ENCODE data around the gene SYCE3. TPM values are rescaled to one million over a fixed set of nuclear protein-coding genes. Genes with fewer than 3 reads are reported as not detected.
"Not testable (repeated sequence)": the region's sequence is repeated elsewhere in the genome, so short reads cannot be mapped to it uniquely, and the experiment has no call there.

Gene SYCE3
- total RNA-seq, 1 experiment from 2014 or later, result not detected

GRCh38 chr22:50520826-50521453 lies 41.8 kb downstream of the SYCE3 start:
- no TSS peak for BruUV-seq (replicated peaks)
- CTCF ChIA-PET, result no interaction called here
- Histone ChIP-seq H3K4me3 (ENCODE audit: low read depth, low read length, poor library complexity, severe bottlenecking) (no peak overlapping the region), H3K27me3 (replicated peaks; ENCODE audit: insufficient read depth, low read depth, low read length, poor library complexity) (no peaks in the 10 kb centered on the region), H3K9me3 (ENCODE audit: low read depth, low read length, poor library complexity, severe bottlenecking) (no peaks in the 10 kb centered on the region), H3K36me3 (ENCODE audit: insufficient read depth, low read length, poor library complexity, severe bottlenecking) (peaks cover 72% of the 10 kb centered on the region), H3K4me1 (ENCODE audit: insufficient read depth, low read length, poor library complexity, severe bottlenecking) (peaks cover 9% of the 10 kb centered on the region), H3K27ac (ENCODE audit: low read depth, low read length, poor library complexity, severe bottlenecking) (no peak overlapping the region)
- POLR2A ChIA-PET (ENCODE audit: low non-redundant PET), result no interaction called here
- no peak for DNase-seq (ENCODE audit: low spot score)
- TF ChIP-seq CTCF (conservative IDR thresholded peaks at IDR 0.05; ENCODE audit: low read depth, low read length) (no peak), EZH2 (IDR thresholded peaks at IDR 0.05; ENCODE audit: borderline replicate concordance, low read depth, low read length, poor library complexity, severe bottlenecking) (no peak)
- intact Hi-C loops (cut with micrococcal nuclease; ENCODE audit: unreplicated experiment), result no loop called here

- H3K9me3 ChIP-seq (ENCODE audit: low read depth, low read length, poor library complexity, severe bottlenecking); intact Hi-C loops (cut with micrococcal nuclease; ENCODE audit: unreplicated experiment); CTCF ChIA-PET; H3K27ac ChIP-seq (ENCODE audit: low read depth, low read length, poor library complexity, severe bottlenecking); DNase-seq (ENCODE audit: low spot score); POLR2A ChIA-PET (ENCODE audit: low non-redundant PET); BruUV-seq (replicated peaks); H3K4me3 ChIP-seq (ENCODE audit: low read depth, low read length, poor library complexity, severe bottlenecking); H3K27me3 ChIP-seq (replicated peaks; ENCODE audit: insufficient read depth, low read depth, low read length, poor library complexity); H3K4me1 ChIP-seq (ENCODE audit: insufficient read depth, low read length, poor library complexity, severe bottlenecking): not testable (repeated sequence)
- peaks cover 72% of the 10 kb centered on the region for H3K36me3 ChIP-seq (ENCODE audit: insufficient read depth, low read length, poor library complexity, severe bottlenecking)
Observed at GRCh38 chr22:50520184-50520583, 42.5 kb downstream of the SYCE3 start.

- H3K27me3 ChIP-seq (replicated peaks; ENCODE audit: insufficient read depth, low read depth, low read length, poor library complexity), result no peaks in the 10 kb centered on the region
- H3K27ac ChIP-seq (ENCODE audit: low read depth, low read length, poor library complexity, severe bottlenecking), result no peak overlapping the region
- peaks cover under 1% of the 10 kb centered on the region for H3K4me1 ChIP-seq (ENCODE audit: insufficient read depth, low read length, poor library complexity, severe bottlenecking)
- ChIA-PET POLR2A (ENCODE audit: low non-redundant PET) (no interaction called here), CTCF (no interaction called here)
- no peak overlapping the region for H3K4me3 ChIP-seq (ENCODE audit: low read depth, low read length, poor library complexity, severe bottlenecking)
- BruUV-seq (replicated peaks), result no TSS peak
- H3K36me3 ChIP-seq (ENCODE audit: insufficient read depth, low read length, poor library complexity, severe bottlenecking), result peaks cover 66% of the 10 kb centered on the region
- TF ChIP-seq CTCF (conservative IDR thresholded peaks at IDR 0.05; ENCODE audit: low read depth, low read length) (no peak), EZH2 (IDR thresholded peaks at IDR 0.05; ENCODE audit: borderline replicate concordance, low read depth, low read length, poor library complexity, severe bottlenecking) (no peak)
- H3K9me3 ChIP-seq (ENCODE audit: low read depth, low read length, poor library complexity, severe bottlenecking), result no peaks in the 10 kb centered on the region
- intact Hi-C loops (cut with micrococcal nuclease; ENCODE audit: unreplicated experiment), result no loop called here
- no peak for DNase-seq (ENCODE audit: low spot score)
Observed at GRCh38 chr22:50519151-50519550, 43.6 kb downstream of the SYCE3 start.

GRCh38 chr22:50518606-50519005 lies 44.1 kb downstream of the SYCE3 start:
- Histone ChIP-seq H3K27ac (ENCODE audit: low read depth, low read length, poor library complexity, severe bottlenecking) (no peak overlapping the region), H3K27me3 (replicated peaks; ENCODE audit: insufficient read depth, low read depth, low read length, poor library complexity) (no peaks in the 10 kb centered on the region), H3K4me1 (ENCODE audit: insufficient read depth, low read length, poor library complexity, severe bottlenecking) (no peaks in the 10 kb centered on the region), H3K9me3 (ENCODE audit: low read depth, low read length, poor library complexity, severe bottlenecking) (no peaks in the 10 kb centered on the region), H3K4me3 (ENCODE audit: low read depth, low read length, poor library complexity, severe bottlenecking) (no peak overlapping the region), H3K36me3 (ENCODE audit: insufficient read depth, low read length, poor library complexity, severe bottlenecking) (peaks cover 60% of the 10 kb centered on the region)
- CTCF ChIA-PET, result no interaction called here
- intact Hi-C loops (cut with micrococcal nuclease; ENCODE audit: unreplicated experiment), result no loop called here
- POLR2A ChIA-PET (ENCODE audit: low non-redundant PET), result no interaction called here
- no peak for DNase-seq (ENCODE audit: low spot score)
- TF ChIP-seq CTCF (conservative IDR thresholded peaks at IDR 0.05; ENCODE audit: low read depth, low read length), result no peak
- TF ChIP-seq EZH2 (IDR thresholded peaks at IDR 0.05; ENCODE audit: borderline replicate concordance, low read depth, low read length, poor library complexity, severe bottlenecking), result no peak
- BruUV-seq (replicated peaks), result no TSS peak
